ENCODE measurements around the gene ATG4B. TPM values are rescaled to one million over a fixed set of nuclear protein-coding genes. Genes with fewer than 3 reads are reported as not detected.

The ATG4B gene
- total and polyA plus RNA-seq, 2 of the 8 experiments (the other 6 are each of a cell fraction or from before 2014, with no cell fraction given): 103 to 155 TPM

GRCh38 chr2:241701149-241701398 lies 63.6 kb downstream of the ATG4B start (continued):
- TF ChIP-seq CHD7 (IDR thresholded peaks at IDR 0.05; ENCODE audit: insufficient replicate concordance, low read length) (no peak), PHF8 (conservative IDR thresholded peaks at IDR 0.05; ENCODE audit: low read depth, low read length) (no peak), TAF7 (optimal IDR thresholded peaks at IDR 0.05; ENCODE audit: borderline replicate concordance, low read depth, low read length) (no peak), KDM4A (IDR thresholded peaks at IDR 0.05; ENCODE audit: low read depth, low read length, severe bottlenecking) (no peak), SRF (IDR thresholded peaks at IDR 0.05; ENCODE audit: low read depth, low read length) (no peak), USF2 (IDR thresholded peaks at IDR 0.05; ENCODE audit: low read length) (peak; percentile 43), TEAD4 (IDR thresholded peaks at IDR 0.05; ENCODE audit: low read depth, low read length) (0 out of 2 replicates have a peak, but pooled peaks have one; percentile 47), NRF1 (IDR thresholded peaks at IDR 0.05; ENCODE audit: low read depth, low read length) (no peak), MAFK (IDR thresholded peaks at IDR 0.05; ENCODE audit: low read depth, low read length) (no peak), POLR2AphosphoS5 (IDR thresholded peaks at IDR 0.05; ENCODE audit: low read depth, low read length) (peak; percentile 68; the same call in 1 of the 2 replicates), TBP (IDR thresholded peaks at IDR 0.05; ENCODE audit: low read depth, low read length) (peak; percentile 49; the same call in 1 of the 2 replicates), SP2 (IDR thresholded peaks at IDR 0.05; ENCODE audit: low read length) (no peak)

Measured in H1 (cell line).